ENCODE results near the gene S100A5.

The S100A5 gene

GRCh38 chr1:153546796-153547559, 6.2 kb upstream of the S100A5 start:
- DNase-seq = peak; percentile 50

- no peak for DNase-seq
Observed at GRCh38 chr1:153546371-153546770, 5.6 kb upstream of the S100A5 start.

GRCh38 chr1:153545067-153546055, 4.6 kb upstream of the S100A5 start, which contains the start of gene S100A4:
Gene S100A4 (minus strand): TSS chr1:153545806. CDS start chr1:153544794, 1,012 bp downstream.
- peak; percentile 86 for DNase-seq

- no peak for DNase-seq
Observed at GRCh38 chr1:153544453-153545066, 3.8 kb upstream of the S100A5 start.

GRCh38 chr1:153543736-153544135, 3.0 kb upstream of the S100A5 start:
- no peak for DNase-seq

- no peak for DNase-seq
Observed at GRCh38 chr1:153542956-153543711, 2.4 kb upstream of the S100A5 start.

- no peak for DNase-seq
Observed at GRCh38 chr1:153541641-153542590, 1.2 kb upstream of the S100A5 start.

GRCh38 chr1:153539395-153540093, 1.2 kb downstream of the S100A5 start:
- peak; percentile 18 for DNase-seq

GRCh38 chr1:153538315-153538821, 2.4 kb downstream of the S100A5 start:
- DNase-seq = peak; percentile 28

- DNase-seq = no peak
Observed at GRCh38 chr1:153537376-153537730, 3.4 kb downstream of the S100A5 start.

GRCh38 chr1:153536671-153537375, 3.9 kb downstream of the S100A5 start:
- peak; percentile 17 for DNase-seq

GRCh38 chr1:153536012-153536670, 4.6 kb downstream of the S100A5 start:
- DNase-seq = peak; percentile 18

- DNase-seq = no peak
Observed at GRCh38 chr1:153535242-153536011, 5.3 kb downstream of the S100A5 start, which contains the start of gene S100A6. Gene S100A6 (minus strand): TSS chr1:153535991. CDS start chr1:153535339, 652 bp downstream.

GRCh38 chr1:153534925-153535241, 5.9 kb downstream of the S100A5 start:
- DNase-seq = no peak

GRCh38 chr1:153534226-153534924, 6.4 kb downstream of the S100A5 start:
- DNase-seq = no peak

GRCh38 chr1:153533689-153534201, 7.0 kb downstream of the S100A5 start:
- DNase-seq = no peak

Data from NCI-H510A treated with DMSO at 0.1 percent for 48 hours (cell line).